Common myeloid progenitor, CD34-positive (primary cell): Measurements from ENCODE around the gene ZNF581.
A peak's percentile ranks its signal among the peaks of the same experiment; 100 is the strongest.

Source experiments
- CTCF ChIA-PET: fragments of 350-600 bp; sonication (Branson Sonifier 250); formaldehyde crosslinking; loops from one replicate; lab custom pipeline; 2021; ENCODE audit warnings: antibody characterized with exemption; lab: Charles Lee
- POLR2A ChIA-PET: fragments of 350-600 bp; sonication (Branson Sonifier 250); formaldehyde crosslinking; loops from one replicate; lab custom pipeline; 2021; ENCODE audit warnings: antibody characterized with exemption; lab: Charles Lee
- DNase-seq, 3 donors: peaks; one replicate each; pipeline versions ENCODE4 v3.0.0 to v3.0.0-alpha.2; 2013
- H3K27ac ChIP-seq, 2 experiments: 1 replicate in 1 of 2; 2 replicates in 1 of 2; pipeline ENCODE4 v1.7.0; 2013; ENCODE audit warnings: inconsistent platforms in 2 of 2, low read length in 2 of 2, mild to moderate bottlenecking in 2 of 2, low read depth in 1 of 2, moderate library complexity in 1 of 2; ENCODE audit not compliant: severe bottlenecking in 2 of 2, insufficient read depth in 1 of 2, poor library complexity in 1 of 2
- H3K27me3 ChIP-seq, 5 experiments: replicated peaks in 2 of 5; 1 replicate in 3 of 5; 2 replicates in 2 of 5; pipeline versions ENCODE4 v1.6.1 to v1.7.0; 2013; ENCODE audit warnings: low read length in 4 of 5, mild to moderate bottlenecking in 2 of 5, moderate library complexity in 2 of 5, inconsistent platforms in 1 of 5; ENCODE audit not compliant: insufficient read depth in 5 of 5, control insufficient read depth in 4 of 5
- H3K36me3 ChIP-seq, 4 experiments: 1 replicate in 2 of 4; 2 replicates in 2 of 4; pipeline versions ENCODE4 v1.6.1 to v1.7.0; 2013; ENCODE audit warnings: low read length in 3 of 4, control low read depth in 1 of 4, mild to moderate bottlenecking in 1 of 4; ENCODE audit not compliant: control insufficient read depth in 4 of 4, insufficient read depth in 4 of 4
- H3K4me1 ChIP-seq, 4 experiments: 1 replicate in 3 of 4; 2 replicates in 1 of 4; pipeline versions ENCODE4 v1.6.1 to v1.7.1; 2013; ENCODE audit warnings: low read length in 3 of 4, mild to moderate bottlenecking in 3 of 4, control low read depth in 1 of 4, inconsistent platforms in 1 of 4, moderate library complexity in 1 of 4; ENCODE audit not compliant: control insufficient read depth in 4 of 4, insufficient read depth in 4 of 4; ENCODE audit errors: control extremely low read depth in 1 of 4
- H3K4me3 ChIP-seq, 7 experiments: 1 replicate in 4 of 7; 2 replicates in 3 of 7; pipeline versions ENCODE4 v1.5.1 to v1.7.0; 2013; ENCODE audit warnings: mild to moderate bottlenecking in 7 of 7, low read length in 6 of 7, moderate library complexity in 6 of 7, inconsistent platforms in 2 of 7, low read depth in 2 of 7, control low read depth in 1 of 7; ENCODE audit not compliant: insufficient read depth in 4 of 7, control insufficient read depth in 1 of 7; ENCODE audit errors: extremely low read depth in 1 of 7
- H3K9me3 ChIP-seq, 5 experiments: 1 replicate in 4 of 5; 2 replicates in 1 of 5; pipeline versions ENCODE4 v1.6.1 to v1.7.1; 2013; ENCODE audit warnings: low read length in 4 of 5, mild to moderate bottlenecking in 2 of 5, inconsistent platforms in 1 of 5, low read depth in 1 of 5, moderate library complexity in 1 of 5; ENCODE audit not compliant: control insufficient read depth in 4 of 5, insufficient read depth in 2 of 5; ENCODE audit errors: control extremely low read depth in 1 of 5
- WGBS: methylation state at CpG from one replicate; pipeline ENCODE4 v1.1.5; 2013; ENCODE audit not compliant: insufficient coverage; 5-methylcytosine and 5-hydroxymethylcytosine counted together

The ZNF581 gene

DNA sequence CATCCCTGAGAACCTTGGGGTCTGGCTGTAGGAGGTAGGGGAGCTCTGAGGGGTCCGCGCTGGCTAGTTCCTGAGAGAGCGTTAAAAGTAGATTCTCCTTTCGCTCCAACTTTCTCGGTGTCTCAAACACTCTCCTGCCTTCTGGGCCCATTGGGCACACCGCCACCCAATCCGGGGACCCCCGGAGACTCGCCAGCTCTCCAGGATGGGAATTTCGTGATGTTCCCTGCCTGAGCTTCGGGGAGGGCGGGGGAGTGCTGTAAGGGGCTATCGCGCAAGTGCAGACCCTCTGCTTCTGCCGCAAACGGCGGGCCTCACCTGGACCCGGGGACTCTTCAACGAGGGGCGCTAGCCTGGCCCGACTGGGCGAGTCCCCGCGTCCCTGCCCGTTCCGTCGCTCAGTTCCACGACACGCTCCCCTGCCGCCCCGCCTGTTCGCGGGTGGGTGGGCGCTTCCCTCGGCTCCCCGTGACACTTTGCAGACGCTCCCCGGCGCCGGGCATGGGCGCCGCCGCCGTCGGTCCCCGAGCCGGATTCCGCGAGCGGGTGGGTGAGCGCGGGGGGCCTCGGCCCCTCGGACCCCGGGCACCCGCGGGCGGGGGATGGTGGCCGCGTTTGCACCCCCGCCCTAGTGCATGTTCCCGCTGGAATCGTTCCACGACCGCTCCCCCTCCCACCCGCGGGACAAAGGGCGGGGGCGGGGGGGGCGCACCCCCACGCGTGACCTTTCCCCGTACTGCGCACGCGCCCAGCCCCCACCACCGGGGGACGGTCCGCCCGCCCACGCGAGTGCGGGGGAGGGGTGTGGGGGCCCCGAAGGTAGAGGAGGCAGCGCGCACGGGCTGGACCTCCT is 4.5 kb downstream of the ZNF581 start, which contains the start of gene CCDC106:
CCDC106 (plus strand) TSS at position 481 of the 853 bp plus-strand sequence. CDS start 835 bp downstream, outside the sequence.
- H3K27me3 ChIP-seq, result no peaks in the 10 kb centered on the region
- H3K9me3 ChIP-seq, result no peaks in the 10 kb centered on the region
- WGBS, result 0% methylated on average over 50 of the region's 87 CpGs
- DNase-seq, result peak; percentile 59 to 77 (median 62)
- ChIA-PET CTCF (interaction anchor here (0.7 to 9.2 kb wide), 4 partner anchors 14 to 28 kb away, joined by 3 to 128 read pairs (median 6); no protein-coding TSS in a partner anchor), POLR2A (interaction anchor here (0.6 to 1.5 kb wide), 4 partner anchors 9 to 1186 kb away, joined by 3 to 4 read pairs (median 4); no protein-coding TSS in a partner anchor)
- H3K4me1 ChIP-seq, result peaks cover 5 to 42% (median 36%) of the 10 kb centered on the region in 4 experiments
- H3K4me3 ChIP-seq, result peak within 1 kb of the TSS; percentile 58 to 91 (median 83)
- H3K36me3 ChIP-seq, result peaks cover 0 to 36% (median 19%) of the 10 kb centered on the region in 4 experiments
- peak within 1 kb of the TSS; percentile 14 to 83 for H3K27ac ChIP-seq

DNA sequence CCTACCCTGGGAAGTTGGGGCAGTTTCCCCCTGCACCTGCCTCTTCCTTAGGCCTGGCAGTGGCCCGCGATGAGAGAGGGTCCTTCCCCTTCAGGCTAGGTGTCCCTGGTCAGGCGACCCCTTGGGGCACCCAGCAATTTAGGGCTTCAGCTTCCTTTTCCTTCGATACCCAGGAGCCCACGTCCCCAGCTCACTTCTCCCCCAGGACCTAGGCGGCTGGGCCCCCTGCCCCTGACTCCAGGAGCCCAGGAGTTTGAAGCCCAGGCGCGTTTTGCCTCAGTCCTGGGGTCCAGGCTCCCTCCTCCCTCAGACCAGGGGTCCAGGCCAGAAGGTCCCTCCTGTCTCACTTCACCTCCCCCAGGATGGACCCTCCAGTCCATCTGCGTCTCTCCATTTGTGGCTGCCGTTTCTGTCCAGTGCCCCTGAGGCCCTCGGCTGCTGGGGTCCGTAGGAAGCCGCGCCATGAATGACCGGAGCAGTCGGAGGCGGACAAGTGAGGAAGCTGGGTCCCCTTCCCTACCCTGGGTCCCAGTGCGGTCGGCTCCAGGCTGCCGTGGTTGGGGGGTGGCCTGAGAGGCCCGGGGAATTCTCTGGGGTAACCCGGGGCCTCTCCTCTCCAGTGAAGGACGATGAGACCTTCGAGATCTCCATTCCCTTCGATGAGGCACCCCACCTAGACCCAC is 5.3 kb downstream of the ZNF581 start:
- no peaks in the 10 kb centered on the region for H3K27me3 ChIP-seq
- no peak for DNase-seq
- H3K4me1 ChIP-seq, result peaks cover 5 to 41% (median 34%) of the 10 kb centered on the region in 4 experiments
- peaks cover 0 to 36% (median 19%) of the 10 kb centered on the region in 4 experiments for H3K36me3 ChIP-seq
- peak overlapping the region in 1 of 2 experiments; percentile 83 for H3K27ac ChIP-seq
- CTCF ChIA-PET, result interaction anchor here (1.8 to 9.2 kb wide), 2 partner anchors 15 to 43 kb away, joined by 5 to 128 read pairs; partner anchors contain the start of gene ZNF865
- H3K4me3 ChIP-seq, result peak overlapping the region; percentile 58 to 91 (median 83)
- no peaks in the 10 kb centered on the region for H3K9me3 ChIP-seq
- WGBS, result 9% methylated on average over 21 of the region's 25 CpGs
- POLR2A ChIA-PET, result no interaction called here

DNA sequence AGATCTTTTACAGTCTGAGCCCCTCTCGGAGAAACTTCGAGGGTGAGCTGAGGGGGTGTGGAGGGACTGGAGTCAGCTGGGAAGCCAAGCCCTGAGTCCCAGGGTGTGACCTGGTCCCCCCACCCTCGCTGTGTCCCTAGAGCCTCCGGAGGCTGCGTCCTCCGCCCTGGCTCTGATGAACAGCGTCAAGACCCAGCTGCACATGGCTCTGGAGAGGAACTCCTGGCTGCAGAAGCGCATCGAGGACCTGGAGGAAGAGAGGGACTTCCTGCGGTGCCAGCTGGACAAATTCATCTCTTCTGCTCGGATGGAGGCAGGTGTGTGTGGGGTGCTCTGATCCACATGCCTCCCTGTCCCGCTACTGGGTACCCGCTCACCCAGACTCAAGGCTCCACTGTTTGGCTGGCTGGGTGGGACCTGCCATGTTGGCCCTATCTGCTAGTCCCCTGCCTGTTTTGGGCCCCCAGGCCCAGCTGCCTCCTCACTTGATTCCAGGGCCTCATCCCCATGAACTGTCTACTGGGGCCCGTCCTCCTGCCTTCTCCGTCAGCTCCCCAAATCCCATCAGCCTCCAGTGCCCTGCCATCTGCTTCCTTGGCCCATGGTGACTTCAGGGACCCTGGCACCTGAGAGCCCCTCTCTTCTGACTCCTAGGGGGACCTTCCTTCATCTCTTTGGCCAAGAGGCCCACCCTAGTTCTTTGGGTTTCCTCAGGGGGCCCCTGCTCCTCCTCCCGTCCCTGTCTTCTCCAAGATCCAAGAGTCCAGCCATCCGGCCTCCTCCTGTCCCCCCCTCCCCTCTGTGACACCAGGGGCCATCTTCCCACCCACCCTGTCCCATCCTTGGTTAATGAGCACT is 6.0 kb downstream of the ZNF581 start:
- H3K27me3 ChIP-seq, result no peaks in the 10 kb centered on the region
- 89% methylated on average over 10 of the region's 17 CpGs for WGBS
- no peak for DNase-seq
- peaks cover 0 to 34% (median 19%) of the 10 kb centered on the region in 4 experiments for H3K36me3 ChIP-seq
- ChIA-PET CTCF (interaction anchor here (1.8 to 9.2 kb wide), 2 partner anchors 15 to 44 kb away, joined by 5 to 128 read pairs; partner anchors contain the start of gene ZNF865), POLR2A (no interaction called here)
- peaks cover 0 to 34% (median 28%) of the 10 kb centered on the region in 4 experiments for H3K4me1 ChIP-seq
- H3K27ac ChIP-seq, result peak overlapping the region in 1 of 2 experiments; percentile 83
- H3K9me3 ChIP-seq, result no peaks in the 10 kb centered on the region
- H3K4me3 ChIP-seq, result peak overlapping the region in 5 of 7 experiments; percentile 70 to 91 (median 84)

DNA sequence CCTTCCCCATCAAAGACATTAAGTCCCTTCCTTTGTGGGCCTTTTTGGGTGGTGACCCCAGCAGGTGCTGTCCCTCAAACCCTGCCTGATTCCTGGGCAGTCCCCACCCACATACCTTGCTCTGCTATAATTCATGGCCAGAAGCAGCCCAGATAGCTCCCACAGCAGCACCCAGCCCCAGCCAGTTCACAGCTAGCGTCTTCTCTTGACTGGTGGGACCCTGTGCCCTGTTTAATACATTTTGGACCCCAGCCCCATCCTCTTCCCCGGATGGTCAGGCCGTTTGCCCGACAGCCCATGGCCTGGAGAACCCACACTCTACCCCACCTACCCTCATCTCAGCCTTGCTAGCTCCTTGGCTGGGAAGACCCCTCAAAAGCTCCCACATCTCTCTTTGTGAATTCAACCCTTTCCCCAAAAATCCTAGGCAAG is 6.7 kb downstream of the ZNF581 start:
- no peak for DNase-seq
- Histone ChIP-seq H3K27ac (no peak overlapping the region), H3K4me1 (peaks cover 0 to 29% (median 23%) of the 10 kb centered on the region in 4 experiments), H3K27me3 (no peaks in the 10 kb centered on the region), H3K36me3 (peaks cover 0 to 28% (median 14%) of the 10 kb centered on the region in 4 experiments), H3K4me3 (no peak overlapping the region), H3K9me3 (no peaks in the 10 kb centered on the region)
- WGBS, result 88% methylated on average over 1 of the region's 4 CpGs
- ChIA-PET POLR2A (no interaction called here), CTCF (interaction anchor here (1.8 to 9.2 kb wide), 2 partner anchors 16 to 44 kb away, joined by 5 to 128 read pairs; partner anchors contain the start of gene ZNF865)

DNA sequence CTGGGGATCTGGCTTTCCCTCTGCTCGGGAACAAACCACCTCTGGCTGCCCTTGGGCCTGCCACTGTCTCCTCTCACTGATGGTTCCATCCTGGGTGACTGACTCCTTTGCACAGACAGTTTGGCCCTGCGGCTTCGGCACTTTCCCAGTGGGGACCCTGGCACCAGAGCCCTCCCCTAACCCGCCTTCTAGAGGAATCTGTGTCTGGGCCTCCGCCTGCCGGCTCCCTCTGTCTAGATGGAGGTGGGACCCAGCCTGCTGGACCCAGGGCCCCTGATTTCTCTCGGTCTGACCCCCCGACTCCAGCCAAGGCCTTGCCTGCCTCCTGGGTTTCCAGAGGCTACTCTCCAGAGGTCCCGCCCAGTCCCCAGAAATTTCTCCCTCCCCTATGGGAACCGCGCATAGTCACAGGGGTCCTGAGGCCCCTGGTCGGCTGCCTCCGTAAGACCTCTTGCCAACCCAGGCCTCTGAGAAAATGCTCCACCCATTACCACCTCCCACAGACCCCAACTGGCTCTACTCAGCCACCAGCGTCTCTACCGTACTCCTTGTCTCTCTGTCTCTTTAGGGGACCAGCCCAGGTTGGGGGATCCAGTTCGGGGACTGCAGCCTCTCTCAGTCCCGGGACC is 7.3 kb downstream of the ZNF581 start:
- Histone ChIP-seq H3K4me3 (no peak overlapping the region), H3K27me3 (no peaks in the 10 kb centered on the region), H3K27ac (no peak overlapping the region), H3K36me3 (peaks cover 0 to 23% (median 9%) of the 10 kb centered on the region in 4 experiments), H3K9me3 (no peaks in the 10 kb centered on the region), H3K4me1 (peaks cover under 1 to 30% (median 25%) of the 10 kb centered on the region in 4 experiments)
- no peak for DNase-seq
- 95% methylated on average over 13 of the region's 17 CpGs for WGBS
- ChIA-PET CTCF (interaction anchor here (1.8 to 9.2 kb wide), 2 partner anchors 17 to 45 kb away, joined by 5 to 128 read pairs; partner anchors contain the start of gene ZNF865), POLR2A (no interaction called here)

DNA sequence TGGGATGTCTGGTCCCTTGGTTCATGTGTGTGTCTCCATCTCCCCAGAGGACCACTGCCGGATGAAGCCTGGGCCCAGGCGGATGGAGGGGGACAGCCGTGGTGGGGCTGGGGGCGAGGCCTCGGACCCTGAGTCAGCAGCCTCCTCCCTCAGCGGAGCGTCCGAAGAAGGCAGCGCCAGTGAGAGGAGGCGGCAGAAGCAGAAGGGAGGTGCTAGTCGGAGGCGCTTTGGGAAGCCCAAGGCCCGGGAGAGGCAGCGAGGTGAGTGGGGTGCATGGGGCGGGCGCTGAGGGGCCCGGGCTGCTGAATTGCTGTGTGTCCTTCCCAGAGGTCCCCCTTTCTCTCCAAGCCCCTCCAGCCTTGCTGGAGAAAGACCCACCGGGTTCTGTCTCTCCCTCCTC is 7.8 kb downstream of the ZNF581 start:
- CTCF ChIA-PET, result no interaction called here
- Histone ChIP-seq H3K4me3 (no peak overlapping the region), H3K27ac (no peak overlapping the region), H3K4me1 (peaks cover 6 to 35% (median 30%) of the 10 kb centered on the region in 4 experiments), H3K27me3 (no peaks in the 10 kb centered on the region), H3K9me3 (no peaks in the 10 kb centered on the region), H3K36me3 (peaks cover 0 to 27% (median 9%) of the 10 kb centered on the region in 4 experiments)
- DNase-seq, result no peak
- POLR2A ChIA-PET, result no interaction called here
- whole genome bisulfite sequencing, result 95% methylated on average over 9 of the region's 18 CpGs
